Neural progenitor cell (in vitro differentiated cells): ENCODE data around the gene PPT2. TPM values are rescaled to one million over a fixed set of nuclear protein-coding genes. Genes with fewer than 3 reads are reported as not detected.

Experiments used
- DNase-seq: peaks from one replicate; pipeline ENCODE4 v3.0.0-alpha.2; 2016; ENCODE audit warnings: low spot score
- H2AFZ ChIP-seq: fragments of 200-600 bp; sonication (generic); replicated peaks from 2 replicates; pipeline ENCODE4 v1.6.1; 2016; ENCODE audit warnings: antibody characterized with exemption
- H3F3A ChIP-seq: fragments of 200-600 bp; sonication (generic); 2 replicates; pipeline ENCODE4 v1.6.1; 2016; ENCODE audit warnings: antibody characterized with exemption, low read depth
- H3K27ac ChIP-seq: fragments of 200-600 bp; sonication (generic); 2 replicates; pipeline ENCODE4 v1.5.1; 2016; ENCODE audit warnings: mild to moderate bottlenecking
- H3K27me3 ChIP-seq: fragments of 200-600 bp; sonication (generic); 2 replicates; pipeline ENCODE4 v1.6.1; 2016; ENCODE audit warnings: mild to moderate bottlenecking, moderate library complexity
- H3K36me3 ChIP-seq: fragments of 200-600 bp; sonication (generic); 2 replicates; pipeline ENCODE4 v1.5.1; 2016
- H3K4me1 ChIP-seq: fragments of 200-600 bp; sonication (generic); 2 replicates; pipeline ENCODE4 v1.6.1; 2016; ENCODE audit warnings: mixed run types
- H3K4me2 ChIP-seq: fragments of 200-600 bp; sonication (generic); 2 replicates; pipeline ENCODE4 v1.6.1; 2016
- H3K4me3 ChIP-seq: fragments of 200-600 bp; sonication (generic); 2 replicates; pipeline ENCODE4 v1.5.1; 2016
- H3K79me2 ChIP-seq: fragments of 200-600 bp; sonication (generic); 2 replicates; pipeline ENCODE4 v1.6.1; 2016; ENCODE audit warnings: low read depth
- H3K9ac ChIP-seq: fragments of 200-600 bp; sonication (generic); 2 replicates; pipeline ENCODE4 v1.6.1; 2016
- H3K9me3 ChIP-seq: fragments of 200-600 bp; sonication (generic); 2 replicates; pipeline ENCODE4 v1.5.1; 2016; ENCODE audit warnings: low read depth
- H4K20me1 ChIP-seq: fragments of 200-600 bp; sonication (generic); 2 replicates; pipeline ENCODE4 v1.6.1; 2016; ENCODE audit warnings: low read depth
- H3K27ac Mint-ChIP-seq: 3 replicates; pipeline ENCODE4 v1.8.0; 2021; ENCODE audit warnings: mixed read lengths
- H3K27me3 Mint-ChIP-seq: 2 replicates; pipeline ENCODE4 v1.8.0; 2022; ENCODE audit warnings: low read depth, mild to moderate bottlenecking, inconsistent platforms, moderate library complexity, mixed read lengths; ENCODE audit not compliant: insufficient read depth
- H3K36me3 Mint-ChIP-seq: 3 replicates; pipeline ENCODE4 v1.8.0; 2021; ENCODE audit warnings: mixed read lengths
- H3K4me1 Mint-ChIP-seq: 3 replicates; pipeline ENCODE4 v1.8.0; 2021; ENCODE audit warnings: mixed read lengths
- H3K4me3 Mint-ChIP-seq: 3 replicates; pipeline ENCODE4 v1.8.0; 2021; ENCODE audit warnings: mild to moderate bottlenecking, moderate library complexity, mixed read lengths
- H3K9me3 Mint-ChIP-seq: 3 replicates; pipeline ENCODE4 v1.8.0; 2020; ENCODE audit warnings: mixed read lengths
- EZH2 ChIP-seq: fragments of 200-600 bp; sonication (generic); IDR thresholded peaks from 2 replicates; pipeline ENCODE4 v1.6.1; 2017; ENCODE audit warnings: antibody characterized with exemption, mild to moderate bottlenecking, moderate library complexity
- EZH2phosphoT487 ChIP-seq: fragments of 200-600 bp; sonication (generic); IDR thresholded peaks from 2 replicates; pipeline ENCODE4 v1.6.1; 2017; ENCODE audit warnings: antibody characterized with exemption
- total RNA-seq: library from RNA; depleted of rRNA; stranded (reverse); fragments of >200 nt; gene quantifications from 2 replicates; pipeline ENCODE4 v1.2.3, GENCODE V29; 2015; ENCODE audit warnings: low replicate concordance
- TF ChIP-seq, protein P1 (sequence below): fragments of 200-600 bp; sonication (generic); IDR thresholded peaks from 2 replicates; pipeline ENCODE4 v1.5.1; 2017; ENCODE audit warnings: antibody characterized with exemption, mild to moderate bottlenecking

Gene PPT2
- total RNA-seq, 1 donor from 2014 or later = 18.6 TPM

DNA sequence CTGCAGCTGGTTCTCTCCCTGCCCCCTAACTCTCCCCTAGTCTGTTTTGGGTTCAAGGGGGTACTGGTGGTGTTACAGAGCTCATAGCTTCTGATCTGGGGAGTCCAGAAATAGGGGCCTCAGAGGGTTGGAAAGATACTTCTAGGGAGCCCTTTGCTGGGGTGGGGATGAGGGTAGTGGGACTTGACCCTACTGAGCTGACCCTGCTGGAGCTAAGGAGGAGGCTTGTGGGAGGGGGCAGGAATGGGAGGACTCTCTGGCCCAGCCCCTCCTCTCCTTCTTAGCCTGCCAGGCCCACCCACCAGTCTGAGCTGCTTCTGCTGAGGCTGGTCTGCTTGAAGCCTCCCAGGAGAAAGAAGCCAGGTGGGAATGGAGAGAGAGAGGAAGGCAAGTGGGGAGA lies 10.4 kb downstream of the PPT2 start, which contains the start of gene EGFL8:
Gene EGFL8, plus strand, starts transcription at position 301 of the 400 bp plus-strand sequence. CDS start 1,571 bp downstream, outside the sequence.
- TF ChIP-seq, protein P1, sequence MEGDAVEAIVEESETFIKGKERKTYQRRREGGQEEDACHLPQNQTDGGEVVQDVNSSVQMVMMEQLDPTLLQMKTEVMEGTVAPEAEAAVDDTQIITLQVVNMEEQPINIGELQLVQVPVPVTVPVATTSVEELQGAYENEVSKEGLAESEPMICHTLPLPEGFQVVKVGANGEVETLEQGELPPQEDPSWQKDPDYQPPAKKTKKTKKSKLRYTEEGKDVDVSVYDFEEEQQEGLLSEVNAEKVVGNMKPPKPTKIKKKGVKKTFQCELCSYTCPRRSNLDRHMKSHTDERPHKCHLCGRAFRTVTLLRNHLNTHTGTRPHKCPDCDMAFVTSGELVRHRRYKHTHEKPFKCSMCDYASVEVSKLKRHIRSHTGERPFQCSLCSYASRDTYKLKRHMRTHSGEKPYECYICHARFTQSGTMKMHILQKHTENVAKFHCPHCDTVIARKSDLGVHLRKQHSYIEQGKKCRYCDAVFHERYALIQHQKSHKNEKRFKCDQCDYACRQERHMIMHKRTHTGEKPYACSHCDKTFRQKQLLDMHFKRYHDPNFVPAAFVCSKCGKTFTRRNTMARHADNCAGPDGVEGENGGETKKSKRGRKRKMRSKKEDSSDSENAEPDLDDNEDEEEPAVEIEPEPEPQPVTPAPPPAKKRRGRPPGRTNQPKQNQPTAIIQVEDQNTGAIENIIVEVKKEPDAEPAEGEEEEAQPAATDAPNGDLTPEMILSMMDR = no peak
- TF ChIP-seq EZH2phosphoT487 (no peak), EZH2 (no peak)
- H3K27ac Mint-ChIP-seq = peak within 1 kb of the TSS; percentile 89
- H3K4me1 Mint-ChIP-seq = peaks cover 9% of the 10 kb centered on the region

DNA sequence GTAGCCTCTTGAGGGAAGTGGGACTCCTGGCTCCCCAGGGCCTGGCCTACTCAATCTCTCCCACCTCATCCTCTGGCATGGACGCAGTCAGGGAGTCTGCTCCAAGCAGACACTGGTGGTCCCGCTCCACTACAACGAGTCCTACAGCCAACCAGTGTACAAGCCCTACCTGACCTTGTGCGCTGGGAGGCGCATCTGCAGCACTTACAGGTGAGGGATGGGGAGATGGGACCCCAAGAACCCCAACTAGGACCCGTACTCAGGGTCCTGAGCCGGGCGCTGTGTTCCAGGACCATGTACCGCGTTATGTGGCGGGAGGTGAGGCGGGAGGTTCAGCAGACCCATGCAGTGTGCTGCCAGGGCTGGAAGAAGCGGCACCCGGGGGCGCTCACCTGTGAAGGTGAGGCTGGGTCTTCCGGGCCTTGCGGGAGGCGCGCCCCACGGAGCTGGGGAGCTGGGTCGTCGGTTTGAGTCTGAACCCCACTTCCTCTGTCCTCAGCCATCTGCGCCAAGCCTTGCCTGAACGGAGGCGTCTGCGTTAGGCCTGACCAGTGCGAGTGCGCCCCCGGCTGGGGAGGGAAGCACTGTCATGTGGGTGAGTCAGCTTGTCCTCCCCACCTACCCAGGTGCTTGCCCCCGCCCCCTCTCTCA lies 12.6 kb downstream of the PPT2 start:
- Histone ChIP-seq H3K27me3 (no peaks in the 10 kb centered on the region), H4K20me1 (peaks cover 6% of the 10 kb centered on the region), H3K27ac (no peak overlapping the region), H2AFZ (no peak overlapping the region), H3F3A (peaks cover 50% of the 10 kb centered on the region), H3K4me3 (no peak overlapping the region), H3K9ac (no peak overlapping the region), H3K36me3 (no peaks in the 10 kb centered on the region), H3K4me2 (no peak overlapping the region), H3K9me3 (no peaks in the 10 kb centered on the region), H3K4me1 (peaks cover 30% of the 10 kb centered on the region), H3K79me2 (peaks cover under 1% of the 10 kb centered on the region)
- Mint-ChIP-seq H3K27me3 (peaks cover 3% of the 10 kb centered on the region), H3K36me3 (peaks cover 47% of the 10 kb centered on the region), H3K4me3 (no peak overlapping the region), H3K4me1 (peaks cover 9% of the 10 kb centered on the region), H3K9me3 (no peaks in the 10 kb centered on the region), H3K27ac (no peak overlapping the region)
- no peak for TF ChIP-seq EZH2phosphoT487
- TF ChIP-seq, protein P1 = peak; percentile 18
- no peak for DNase-seq

More for the DNA sequence above, 10.4 kb downstream of the PPT2 start, which contains the start of gene EGFL8:
- peaks cover 2% of the 10 kb centered on the region for H3K27me3 Mint-ChIP-seq
- H3K4me2 ChIP-seq = peak within 1 kb of the TSS; percentile 54
- peaks cover 6% of the 10 kb centered on the region for H4K20me1 ChIP-seq
- H3K9ac ChIP-seq = no peak within 1 kb of the TSS
- H3K4me3 Mint-ChIP-seq = no peak within 1 kb of the TSS
- H3K4me3 ChIP-seq = peak within 1 kb of the TSS; percentile 8
- H3F3A ChIP-seq = peaks cover 50% of the 10 kb centered on the region
- H3K79me2 ChIP-seq = no peaks in the 10 kb centered on the region
- no peaks in the 10 kb centered on the region for H3K36me3 ChIP-seq
- no peaks in the 10 kb centered on the region for H3K27me3 ChIP-seq
- H3K36me3 Mint-ChIP-seq = peaks cover 33% of the 10 kb centered on the region
- no peak within 1 kb of the TSS for H2AFZ ChIP-seq
- DNase-seq = peak; percentile 45
- H3K9me3 ChIP-seq = no peaks in the 10 kb centered on the region
- no peaks in the 10 kb centered on the region for H3K9me3 Mint-ChIP-seq
- H3K27ac ChIP-seq = peak within 1 kb of the TSS; percentile 85
- peaks cover 30% of the 10 kb centered on the region for H3K4me1 ChIP-seq

DNA sequence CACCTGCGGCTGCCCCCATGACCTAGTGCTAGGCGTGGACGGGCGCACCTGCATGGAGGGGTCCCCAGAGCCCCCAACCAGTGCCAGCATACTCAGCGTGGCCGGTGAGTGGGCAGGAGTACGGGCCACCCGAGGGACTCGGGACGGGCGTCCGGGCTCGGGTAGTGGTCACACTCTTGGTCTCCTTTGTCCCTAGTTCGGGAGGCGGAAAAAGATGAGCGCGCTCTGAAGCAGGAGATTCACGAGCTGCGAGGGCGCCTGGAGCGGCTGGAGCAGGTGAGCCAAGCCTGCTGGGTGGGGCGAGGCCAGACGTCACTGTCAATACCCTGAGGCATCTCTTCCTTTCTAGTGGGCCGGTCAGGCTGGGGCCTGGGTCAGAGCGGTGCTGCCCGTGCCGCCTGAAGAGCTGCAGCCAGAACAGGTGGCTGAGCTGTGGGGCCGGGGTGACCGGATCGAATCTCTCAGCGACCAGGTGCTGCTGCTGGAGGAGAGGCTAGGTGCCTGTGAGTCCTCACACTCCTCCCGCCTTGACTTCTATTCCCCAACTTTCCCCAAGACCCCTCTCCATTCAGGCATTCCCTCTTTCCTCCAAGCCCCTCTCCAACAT lies 13.3 kb downstream of the PPT2 start:
- peaks cover 8% of the 10 kb centered on the region for H3K79me2 ChIP-seq
- H3K4me2 ChIP-seq = peak overlapping the region; percentile 7
- H2AFZ ChIP-seq = no peak overlapping the region
- peaks cover 9% of the 10 kb centered on the region for H3K4me1 Mint-ChIP-seq
- peaks cover 6% of the 10 kb centered on the region for H4K20me1 ChIP-seq
- H3K9ac ChIP-seq = no peak overlapping the region
- H3K36me3 Mint-ChIP-seq = peaks cover 45% of the 10 kb centered on the region
- H3K9me3 Mint-ChIP-seq = no peaks in the 10 kb centered on the region
- peaks cover 3% of the 10 kb centered on the region for H3K27me3 Mint-ChIP-seq
- peaks cover 30% of the 10 kb centered on the region for H3K4me1 ChIP-seq
- H3K27ac Mint-ChIP-seq = peak overlapping the region; percentile 27
- peak overlapping the region; percentile 59 for H3K27ac ChIP-seq
- H3K4me3 ChIP-seq = no peak overlapping the region
- H3F3A ChIP-seq = peaks cover 50% of the 10 kb centered on the region
- H3K9me3 ChIP-seq = no peaks in the 10 kb centered on the region
- no peak for TF ChIP-seq EZH2
- H3K36me3 ChIP-seq = no peaks in the 10 kb centered on the region
- no peak for DNase-seq
- no peak overlapping the region for H3K4me3 Mint-ChIP-seq
- H3K27me3 ChIP-seq = no peaks in the 10 kb centered on the region

DNA sequence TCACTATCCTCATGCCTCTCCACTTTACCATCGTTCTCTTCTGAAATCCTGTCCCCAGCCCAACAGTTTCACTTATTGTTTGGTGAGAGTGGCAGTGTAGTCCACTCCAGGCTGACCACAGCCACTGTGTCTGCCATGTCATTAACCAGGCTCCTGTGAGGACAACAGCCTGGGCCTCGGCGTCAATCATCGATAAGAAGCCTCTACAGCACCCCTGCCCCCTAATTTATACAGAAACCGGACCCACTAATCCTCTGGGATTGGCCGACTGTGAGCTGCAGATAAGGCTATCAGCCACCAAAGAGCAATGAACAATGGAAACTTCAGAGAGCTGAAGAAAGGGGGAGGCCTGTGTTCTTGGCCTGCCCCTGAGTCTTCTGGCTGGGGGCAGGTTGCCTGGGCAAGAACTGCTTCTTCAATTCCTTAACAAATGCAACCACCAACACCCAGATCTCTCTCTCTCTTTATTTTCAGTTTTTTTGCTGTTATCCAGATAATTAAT lies 13.9 kb downstream of the PPT2 start:
- Histone ChIP-seq H3K79me2 (peaks cover 13% of the 10 kb centered on the region), H3K9me3 (no peaks in the 10 kb centered on the region), H3K4me3 (peak overlapping the region; percentile 17), H4K20me1 (peaks cover 10% of the 10 kb centered on the region), H2AFZ (no peak overlapping the region), H3K27ac (peak overlapping the region; percentile 59), H3K36me3 (no peaks in the 10 kb centered on the region), H3K4me2 (peak overlapping the region; percentile 7), H3K27me3 (no peaks in the 10 kb centered on the region), H3K9ac (no peak overlapping the region), H3K4me1 (peaks cover 30% of the 10 kb centered on the region), H3F3A (peaks cover 50% of the 10 kb centered on the region)
- TF ChIP-seq, protein P1 = no peak
- TF ChIP-seq EZH2 (no peak), EZH2phosphoT487 (no peak)
- no peaks in the 10 kb centered on the region for H3K9me3 Mint-ChIP-seq
- peaks cover 9% of the 10 kb centered on the region for H3K4me1 Mint-ChIP-seq
- peak overlapping the region; percentile 27 for H3K27ac Mint-ChIP-seq
- H3K36me3 Mint-ChIP-seq = peaks cover 40% of the 10 kb centered on the region
- peaks cover 3% of the 10 kb centered on the region for H3K27me3 Mint-ChIP-seq
- H3K4me3 Mint-ChIP-seq = no peak overlapping the region
- peak; percentile 72 for DNase-seq
